Activated CD8-positive, alpha-beta memory T cell treated with anti-CD3 and anti-CD28 coated beads for 48 hours (primary cell): Measurements from ENCODE around the gene KSR1.
"Not testable (repeated sequence)": the region's sequence is repeated elsewhere in the genome, so short reads cannot be mapped to it uniquely, and the experiment has no call there.

Experiments
- DNase-seq, 3 experiments: peaks; one replicate each; pipeline ENCODE4 v3.0.0-alpha.2; 2020; ENCODE audit warnings: low read depth in 2 of 3, low spot score in 2 of 3

The KSR1 gene

DNA sequence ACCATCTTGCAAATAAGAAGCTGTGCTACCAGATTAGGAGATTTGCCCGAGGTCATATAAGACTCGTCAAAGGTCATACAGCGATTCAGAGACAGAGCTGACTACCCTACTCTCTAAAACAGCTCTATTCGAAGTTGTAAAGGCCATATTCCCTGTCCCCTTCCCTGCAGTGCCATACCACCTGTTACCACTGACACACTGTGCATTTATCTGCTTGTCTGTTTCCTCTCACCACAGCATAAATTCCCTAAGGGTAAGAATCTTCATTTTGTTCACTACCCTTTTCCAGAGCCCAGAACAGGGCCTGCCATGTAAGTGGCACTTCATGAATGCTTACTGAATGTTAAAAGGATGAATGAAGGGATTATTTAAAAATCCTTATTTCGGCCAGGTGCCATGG is 3.4 kb upstream of the KSR1 start:
- no peak for DNase-seq

DNA sequence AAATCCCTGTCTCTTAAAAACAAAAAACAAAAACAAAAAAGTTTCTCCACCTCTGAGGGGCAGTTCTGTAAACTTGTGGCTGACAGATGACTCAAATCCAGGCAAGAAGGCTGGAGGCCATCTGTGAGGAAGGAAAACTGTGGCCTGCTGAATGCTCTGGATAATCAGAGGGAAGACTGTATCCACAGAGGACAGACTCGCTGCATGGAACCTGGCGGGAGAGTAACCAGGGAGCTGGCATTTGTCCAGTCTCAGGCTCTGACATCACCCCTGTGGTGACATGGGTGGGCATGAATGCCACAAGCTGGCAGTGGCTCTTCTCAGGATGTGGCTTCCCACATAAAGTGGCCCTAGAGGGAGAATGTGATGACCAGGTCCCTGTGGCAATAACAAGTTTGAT is 2.8 kb upstream of the KSR1 start:
- no peak for DNase-seq

DNA sequence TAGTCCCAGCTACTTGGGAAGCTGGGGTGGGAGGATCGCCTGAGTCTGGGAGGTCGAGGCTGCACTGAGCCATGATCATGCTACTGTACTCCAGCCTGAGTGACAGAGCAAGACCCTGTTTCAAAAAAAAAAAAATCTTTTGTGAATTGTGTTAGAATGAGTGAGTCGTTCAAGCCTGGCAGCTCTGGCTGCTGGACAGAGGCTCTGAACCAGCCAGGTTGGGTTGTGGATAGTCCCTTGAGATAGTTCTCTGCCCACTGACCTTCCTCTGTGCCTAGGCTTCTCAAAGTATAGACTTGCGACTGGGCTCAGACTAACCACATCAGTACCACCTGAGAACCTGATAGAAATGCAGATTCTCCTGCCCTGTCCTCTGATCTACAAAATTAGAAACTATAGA is 2.2 kb upstream of the KSR1 start:
- DNase-seq, result no peak

DNA sequence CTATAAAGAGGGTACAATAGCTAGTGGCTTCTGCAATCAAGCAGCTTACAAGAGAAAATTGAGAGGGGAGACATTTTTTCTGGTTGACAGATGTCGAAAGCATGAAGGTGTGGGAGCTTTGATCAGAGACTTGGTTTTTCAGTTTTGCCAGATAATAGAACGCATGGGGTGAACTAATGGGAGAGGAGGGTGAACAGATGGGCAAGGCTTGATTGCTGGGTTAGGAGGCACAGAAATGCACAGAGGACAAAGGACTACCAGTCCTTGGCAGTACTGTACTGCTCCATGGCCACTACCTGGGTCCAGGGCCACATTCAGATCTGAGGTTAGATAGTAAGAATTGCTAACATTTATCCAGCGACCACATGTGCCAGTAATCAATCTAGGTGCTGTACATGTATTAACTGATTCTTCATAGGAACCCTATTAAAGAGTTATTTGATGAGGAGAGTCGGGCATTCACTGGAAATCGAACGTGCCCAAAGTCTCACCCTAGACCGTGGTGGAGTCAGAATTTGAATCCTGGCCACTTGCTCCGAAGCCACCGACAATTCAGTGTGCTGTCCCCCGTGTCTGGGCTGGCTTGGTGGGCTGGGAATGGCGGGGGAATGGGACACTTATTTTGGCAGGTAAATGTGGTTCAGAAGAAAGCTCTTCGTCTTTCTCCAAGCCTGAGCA is 873 bp upstream of the KSR1 start:
- DNase-seq, result no peak

DNA sequence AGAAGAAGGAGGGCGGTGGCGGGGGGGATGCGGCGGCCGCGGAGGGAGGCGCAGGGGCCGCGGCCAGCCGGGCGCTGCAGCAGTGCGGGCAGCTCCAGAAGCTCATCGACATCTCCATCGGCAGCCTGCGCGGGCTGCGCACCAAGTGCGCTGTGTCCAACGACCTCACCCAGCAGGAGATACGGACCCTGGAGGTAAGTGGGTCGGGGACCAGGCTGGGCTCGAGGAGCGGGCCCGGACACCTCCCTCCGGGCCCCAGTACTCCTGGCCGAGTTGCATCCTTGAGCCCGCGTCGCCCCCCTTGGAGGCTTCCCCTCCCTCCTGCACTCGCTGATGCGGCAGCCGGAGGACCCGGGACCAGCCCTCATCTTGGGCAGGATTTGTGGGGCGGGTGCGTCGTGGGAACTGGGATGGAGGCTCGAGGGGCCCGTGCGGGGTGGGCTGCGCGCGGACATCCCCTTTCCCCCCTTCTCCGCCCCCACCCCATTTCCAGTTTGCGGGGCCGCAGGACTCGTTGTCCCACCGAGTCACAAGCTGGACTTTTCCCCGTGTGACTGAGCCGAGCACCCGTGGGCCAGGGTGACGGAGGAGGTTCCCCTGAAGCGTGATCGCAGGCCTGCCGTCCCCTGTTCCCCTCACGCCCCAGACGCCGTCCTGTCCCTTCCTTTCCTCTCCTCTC is 572 bp downstream of the KSR1 start:
- DNase-seq, result no peak

DNA sequence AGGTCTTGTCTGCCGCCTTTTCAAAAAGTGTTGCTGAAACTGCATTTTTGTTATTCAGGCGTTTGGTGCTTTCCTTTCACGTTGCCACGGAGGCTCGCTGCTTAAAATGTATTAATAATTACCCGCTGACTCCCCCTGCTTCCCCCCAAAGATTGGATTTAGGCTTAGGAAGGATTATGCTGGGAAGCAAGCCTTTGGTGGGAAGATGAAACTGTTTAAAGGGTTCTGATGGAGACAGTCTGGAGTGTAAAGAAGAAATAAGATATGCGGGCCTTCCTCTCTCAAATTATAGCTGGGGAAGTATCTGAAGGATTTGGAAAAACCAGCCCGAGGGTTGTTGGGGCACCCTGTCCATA is 1.1 kb downstream of the KSR1 start:
- no peak for DNase-seq

DNA sequence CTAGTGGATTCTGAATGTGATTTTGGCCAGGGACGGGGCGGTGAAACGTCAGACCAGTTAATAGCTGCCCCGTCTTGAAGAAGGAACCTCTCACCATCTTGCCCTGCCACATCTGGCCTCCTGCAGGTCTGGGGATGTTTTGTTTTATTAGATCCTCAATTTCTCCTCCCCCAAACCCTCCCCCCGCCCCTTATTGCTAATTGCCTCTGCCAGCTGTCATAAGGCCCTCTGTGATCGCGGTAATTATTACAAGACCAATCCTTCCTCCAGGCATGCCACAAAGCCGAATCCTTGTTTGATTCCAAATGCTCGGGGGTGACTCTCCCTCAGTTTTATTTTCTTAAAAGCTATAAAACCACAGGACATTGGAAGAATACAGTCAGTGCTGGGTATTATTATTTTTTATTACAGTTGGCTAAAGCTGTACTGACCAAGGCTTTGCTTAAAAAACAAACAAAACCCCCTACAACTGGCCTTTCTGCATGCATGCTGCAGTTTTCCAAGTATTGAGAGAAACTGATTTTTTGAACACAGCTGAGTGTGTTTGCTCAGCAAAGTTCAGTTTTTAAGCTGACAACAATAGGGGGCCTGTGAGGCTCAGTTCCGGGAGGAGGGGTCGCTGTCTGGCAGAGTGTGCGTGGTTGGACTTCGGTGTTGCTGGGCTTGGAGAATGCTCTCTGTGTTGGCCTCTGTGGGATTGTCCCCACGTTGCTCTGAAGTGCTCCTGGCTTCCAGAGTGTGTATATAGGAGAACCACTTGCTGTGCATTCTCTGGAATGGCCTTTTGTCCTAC is 1.7 kb downstream of the KSR1 start:
- DNase-seq, result no peak

DNA sequence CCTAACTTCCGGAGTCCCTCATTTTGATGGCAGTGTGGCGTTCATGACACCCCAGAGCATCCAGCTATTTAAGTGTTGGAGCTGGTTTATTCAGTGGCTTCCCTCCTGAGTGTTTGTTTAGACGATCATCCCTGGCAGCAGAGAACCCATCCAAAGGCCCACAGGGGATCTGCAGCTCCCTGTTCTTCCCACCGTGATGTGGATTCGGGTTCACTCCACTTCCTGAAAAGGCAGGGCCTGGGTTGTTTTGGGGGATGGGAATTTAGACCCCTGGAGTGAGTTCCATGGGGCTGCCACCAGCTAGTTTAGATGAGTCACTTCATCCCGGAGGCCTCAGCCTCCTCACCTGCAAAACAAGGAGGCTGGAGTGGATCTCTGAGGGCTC is 2.3 kb downstream of the KSR1 start:
- DNase-seq, result no peak

DNA sequence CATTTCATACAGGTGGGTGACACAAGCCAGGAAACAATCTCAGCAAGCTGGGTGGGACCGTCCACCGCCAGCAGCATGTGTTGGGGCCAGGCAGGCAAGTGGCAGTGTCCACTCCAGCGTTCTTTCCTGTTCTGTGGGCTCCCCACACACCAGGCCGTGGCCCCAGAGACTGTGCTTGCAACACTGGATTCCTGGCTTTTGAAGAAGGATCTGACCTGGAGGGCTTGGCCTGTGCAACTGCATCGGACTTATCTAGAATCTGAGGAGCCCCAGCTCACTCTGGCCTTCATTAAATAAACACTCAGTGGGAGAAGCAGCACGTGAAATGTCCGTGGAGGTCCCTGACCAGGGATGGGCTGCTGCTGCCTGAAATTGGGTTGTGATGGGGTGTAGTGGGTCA is 3.2 kb downstream of the KSR1 start:
- no peak for DNase-seq

DNA sequence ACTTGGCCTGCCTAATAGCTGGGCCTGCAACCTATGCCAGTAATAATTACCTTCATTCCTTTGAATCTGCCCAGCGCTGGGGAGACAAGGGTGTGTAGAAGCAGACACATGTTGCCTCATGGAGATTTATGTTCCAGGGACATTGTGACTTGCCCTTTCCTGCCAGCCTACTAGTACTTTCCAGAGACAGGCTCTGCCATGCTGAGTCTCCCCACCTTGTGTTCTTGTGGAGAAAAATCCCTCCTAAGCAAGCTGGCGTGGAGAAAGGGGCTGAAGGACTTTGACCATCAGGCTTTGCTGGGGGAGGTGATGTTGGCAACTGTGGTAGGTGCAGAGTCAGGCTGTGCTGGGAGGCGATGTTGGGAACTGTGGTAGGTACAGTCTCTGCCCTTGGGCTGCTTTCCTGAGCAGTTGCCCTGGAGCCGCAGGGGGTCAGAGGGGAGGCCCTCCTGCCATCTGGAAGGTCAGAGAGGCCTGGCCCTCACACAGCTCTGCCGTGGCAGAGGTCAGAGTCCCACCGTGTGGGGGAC is 4.0 kb downstream of the KSR1 start:
- no peak for DNase-seq

DNA sequence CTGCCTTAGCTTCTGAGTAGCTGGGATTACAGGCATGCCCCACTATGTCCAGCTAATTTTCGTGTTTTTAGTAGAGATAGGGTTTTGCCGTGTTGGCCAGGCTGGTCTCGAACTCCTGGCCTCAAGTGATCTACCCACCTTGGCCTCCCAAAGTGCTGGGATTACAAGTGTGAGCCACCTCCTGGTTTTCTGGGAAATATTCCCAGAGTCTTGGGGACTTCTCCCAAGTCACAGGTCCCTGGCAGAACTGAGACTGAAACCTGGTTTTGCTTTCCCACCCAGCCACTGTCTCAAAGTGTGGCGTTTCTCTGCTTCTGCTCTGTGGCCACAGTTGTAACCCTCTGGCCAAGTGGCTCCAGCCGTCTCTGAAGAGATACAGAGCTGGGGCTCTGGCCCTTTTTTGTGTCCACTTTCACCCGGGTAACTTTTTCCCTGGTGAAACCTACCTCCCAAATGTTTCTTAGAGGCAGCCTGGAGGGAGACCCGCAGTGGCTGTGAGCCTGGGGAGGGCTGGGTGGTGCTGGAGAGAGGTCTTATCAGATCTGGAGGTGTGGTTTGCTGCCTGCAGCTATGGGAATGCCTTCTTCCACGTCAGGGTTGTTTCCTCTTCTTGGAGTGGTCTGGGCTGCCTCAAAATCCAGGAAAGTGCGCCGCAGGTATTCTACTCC is 5.1 kb downstream of the KSR1 start:
- no peak for DNase-seq

DNA sequence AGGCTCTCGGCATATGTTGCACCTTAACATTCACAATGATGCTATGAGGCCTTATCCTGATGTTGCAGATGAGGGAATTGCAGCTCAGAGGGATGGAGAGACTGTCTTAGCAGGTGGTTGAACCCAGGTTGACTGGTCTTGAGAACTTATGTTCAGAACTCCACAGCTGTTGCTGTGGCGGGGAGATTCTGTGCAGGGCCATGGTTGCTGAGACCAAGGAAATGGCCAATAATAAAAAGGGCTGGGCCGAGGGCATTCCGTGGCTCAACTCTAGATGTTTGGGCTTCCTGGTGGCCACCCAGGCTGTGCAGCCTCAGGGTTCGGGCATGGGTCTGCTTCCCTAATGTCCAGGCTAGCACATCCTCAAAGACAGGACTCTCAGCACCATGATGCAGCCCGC is 5.9 kb downstream of the KSR1 start:
- DNase-seq, result no peak

DNA sequence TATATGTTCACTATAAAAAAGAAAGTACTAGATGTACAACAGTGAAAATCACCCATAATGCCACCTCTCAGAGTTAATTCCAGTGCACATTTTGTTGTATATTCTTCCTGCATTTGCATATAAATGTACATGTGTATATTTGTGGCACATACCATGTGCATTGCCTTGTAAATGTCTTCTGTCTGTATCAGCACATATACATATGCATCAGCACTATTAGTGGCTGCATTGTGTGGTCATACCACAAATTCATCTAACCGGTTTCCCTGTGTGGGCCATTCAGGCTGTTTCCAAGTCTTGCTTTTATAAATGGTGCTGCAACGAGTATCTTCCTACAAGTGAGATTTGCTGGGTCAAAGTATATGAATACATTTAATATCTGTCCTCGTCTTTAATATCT is 6.5 kb downstream of the KSR1 start:
- no peak for DNase-seq

DNA sequence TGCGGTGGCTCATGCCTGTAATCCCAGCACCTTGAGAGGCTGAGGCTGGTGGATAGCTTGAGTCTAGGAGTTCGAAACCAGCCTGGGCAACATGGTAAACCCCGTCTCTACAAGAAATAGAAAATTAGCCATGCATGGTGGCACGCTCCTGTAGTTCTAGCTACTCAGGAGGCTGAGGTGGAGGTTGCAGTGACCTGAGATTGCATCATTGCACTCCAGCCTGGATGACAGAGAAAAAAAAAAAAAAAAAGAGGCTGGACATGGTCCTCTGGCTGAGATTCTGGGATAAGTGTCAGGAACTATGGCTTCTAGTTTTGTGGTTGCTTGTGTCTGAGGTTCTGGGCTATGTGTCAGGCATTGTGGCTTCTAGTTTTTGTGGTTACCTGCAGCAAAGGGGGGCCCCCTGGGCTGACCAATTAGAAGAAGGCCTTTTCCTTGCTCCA is 7.0 kb downstream of the KSR1 start:
- no peak for DNase-seq

DNA sequence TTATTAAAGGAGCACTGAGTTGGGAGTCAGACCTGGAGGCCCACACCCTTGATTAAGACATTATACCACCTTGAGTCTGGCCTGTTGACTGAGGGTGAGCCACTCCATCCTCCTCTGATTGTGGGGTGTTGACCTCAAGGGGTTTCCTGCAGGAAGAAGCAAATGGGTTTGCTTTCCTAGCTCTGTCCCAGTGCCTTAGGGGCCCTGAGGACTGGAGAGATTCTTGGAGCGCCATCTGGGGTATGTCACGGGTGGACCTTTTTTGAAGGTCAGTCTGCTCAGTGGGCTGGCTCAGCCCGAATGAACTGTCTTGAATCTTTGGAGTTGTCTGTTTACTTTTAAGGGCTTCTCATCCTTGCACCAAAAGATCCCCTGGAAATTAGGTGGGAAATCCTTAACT is 7.8 kb downstream of the KSR1 start:
- DNase-seq, result not testable (repeated sequence)

DNA sequence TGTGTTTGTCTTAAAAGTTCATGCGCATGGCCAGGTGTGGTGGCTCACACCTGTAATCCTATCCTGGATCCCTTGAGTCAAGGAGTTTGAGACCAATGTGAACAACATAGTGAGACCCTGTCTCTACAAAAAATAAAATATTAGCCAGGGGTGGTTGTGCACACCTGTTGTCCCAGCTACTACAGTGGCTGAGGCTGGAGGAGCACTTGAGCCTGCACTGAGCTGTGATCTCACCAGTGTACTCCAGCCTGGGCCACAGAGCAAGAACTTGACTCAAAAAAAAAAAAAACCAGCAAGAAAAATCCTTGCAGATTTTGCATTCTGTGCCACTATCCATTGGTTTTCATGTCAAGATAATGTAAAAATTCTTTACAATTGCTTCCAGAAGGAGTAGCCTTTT is 8.2 kb downstream of the KSR1 start:
- DNase-seq, result no peak

DNA sequence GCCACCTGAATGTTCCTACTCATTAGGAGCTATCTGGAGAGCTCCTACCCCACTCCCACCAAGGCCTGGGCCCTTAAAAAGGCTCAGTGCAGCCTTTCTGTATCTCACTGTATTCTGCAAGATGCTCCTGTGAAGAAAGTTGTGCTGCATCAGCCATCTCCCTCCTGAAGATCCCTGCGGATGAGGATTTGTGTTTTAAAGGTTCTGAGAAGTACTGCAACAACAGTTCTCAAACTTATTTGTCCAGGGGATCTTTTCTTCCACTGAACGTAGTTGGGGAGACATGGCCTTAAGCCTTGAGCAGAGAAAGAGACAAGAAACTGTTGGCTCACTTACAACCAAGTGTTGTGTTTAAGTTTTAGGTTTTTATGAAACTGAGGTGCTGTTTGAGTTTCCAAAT is 9.6 kb downstream of the KSR1 start:
- not testable (repeated sequence) for DNase-seq

DNA sequence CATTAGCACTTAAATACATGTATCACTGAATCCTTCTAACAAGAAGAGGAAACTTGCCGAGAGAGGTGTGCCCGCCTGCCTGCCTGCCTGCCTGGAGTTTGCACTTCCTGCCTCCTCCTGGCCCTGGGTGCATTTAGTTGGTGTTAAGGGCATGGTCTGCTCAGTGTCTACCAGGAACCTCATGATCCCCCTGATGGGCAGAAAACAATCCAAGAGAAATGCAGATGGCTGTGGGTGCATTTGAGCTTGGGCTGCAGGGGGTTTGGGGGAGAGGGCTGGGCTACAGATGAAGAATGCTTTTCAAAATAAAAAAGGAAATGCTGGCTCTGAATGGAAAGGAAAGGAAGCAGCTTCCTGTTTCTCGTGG is 10.1 kb downstream of the KSR1 start:
- no peak for DNase-seq

DNA sequence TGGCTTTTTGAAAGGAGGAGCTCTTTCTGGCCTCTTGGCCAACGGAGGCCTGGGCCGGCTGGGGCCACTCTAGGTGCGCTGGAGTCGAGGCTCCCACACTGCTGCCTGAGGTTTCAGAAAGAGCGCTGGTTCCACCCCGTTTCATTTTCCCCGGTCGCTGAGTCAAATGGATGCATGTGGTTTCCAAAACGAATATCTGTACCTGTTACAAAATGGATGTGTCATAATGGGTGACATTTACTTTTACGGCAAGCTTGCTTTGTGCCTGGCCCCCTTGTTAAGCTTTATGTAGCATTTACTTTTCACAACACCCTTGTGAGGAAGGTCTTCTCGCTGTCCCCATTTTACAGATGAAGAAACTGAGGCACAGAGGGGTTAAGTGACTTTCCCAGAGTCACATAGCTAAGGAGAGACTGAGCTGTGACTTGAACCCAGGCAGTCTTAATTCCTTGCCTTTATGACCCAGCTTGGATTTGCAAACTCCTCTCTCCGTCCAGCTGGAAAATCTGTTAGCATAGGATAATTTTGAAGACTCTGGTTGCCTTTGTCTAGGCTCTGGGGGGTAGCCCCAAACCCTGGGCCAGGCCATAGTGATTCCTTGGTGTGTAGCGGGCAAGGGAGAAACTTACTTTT is 10.6 kb downstream of the KSR1 start:
- DNase-seq, result peak in 1 of 3 experiments; percentile 68

DNA sequence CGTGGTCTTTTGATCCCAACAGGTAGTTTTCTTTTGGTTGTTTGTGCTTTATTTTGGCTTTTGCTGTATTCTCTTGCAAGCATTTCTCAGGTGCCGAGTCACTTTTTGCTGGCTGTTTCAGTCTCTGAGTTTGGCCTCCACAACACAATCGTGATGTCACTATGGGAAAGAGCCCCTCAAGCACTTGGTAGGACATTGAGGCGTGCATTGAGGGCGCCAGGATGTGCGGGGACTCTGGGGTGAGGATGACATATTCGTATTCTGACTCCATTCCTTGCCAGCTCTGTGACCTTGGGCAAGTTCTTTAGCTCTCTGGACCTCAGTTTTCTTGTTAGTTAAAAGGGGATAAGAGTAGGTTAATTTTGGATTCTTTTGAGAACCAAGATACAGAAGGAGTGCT is 13.0 kb downstream of the KSR1 start:
- no peak for DNase-seq
